GM21825 (cell line): ENCODE measurements around the gene SLC16A2.
"Not testable (repeated sequence)": the region's sequence is repeated elsewhere in the genome, so short reads cannot be mapped to it uniquely, and the experiment has no call there.

Source experiments
- ATAC-seq: cut with Tn5 transposase; IDR thresholded peaks from one replicate; pipeline ENCODE4 v1.9.1; 2021; ENCODE audit warnings: mild to moderate bottlenecking, moderate library complexity; ENCODE audit not compliant: unreplicated experiment

SLC16A2 gene

DNA sequence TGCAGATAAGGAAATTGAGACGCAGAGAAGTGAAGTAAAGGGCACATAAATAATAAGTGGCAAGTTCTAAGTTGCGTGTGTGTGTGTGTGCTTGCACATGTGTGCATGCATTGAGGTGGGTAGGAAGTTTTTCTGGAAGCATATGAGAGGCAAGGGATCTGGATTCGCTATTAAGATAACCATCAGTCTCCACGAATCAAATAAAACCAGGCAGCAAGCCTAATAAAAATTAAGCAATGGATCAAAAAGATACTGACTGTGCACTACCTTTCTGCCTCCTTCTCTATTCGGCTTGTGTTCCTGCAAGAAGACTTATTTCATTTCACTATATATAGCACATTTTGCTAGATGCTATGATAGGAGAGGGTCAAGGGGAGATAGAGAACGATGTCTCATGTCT is 23.8 kb downstream of the SLC16A2 start:
- no peak for ATAC-seq

DNA sequence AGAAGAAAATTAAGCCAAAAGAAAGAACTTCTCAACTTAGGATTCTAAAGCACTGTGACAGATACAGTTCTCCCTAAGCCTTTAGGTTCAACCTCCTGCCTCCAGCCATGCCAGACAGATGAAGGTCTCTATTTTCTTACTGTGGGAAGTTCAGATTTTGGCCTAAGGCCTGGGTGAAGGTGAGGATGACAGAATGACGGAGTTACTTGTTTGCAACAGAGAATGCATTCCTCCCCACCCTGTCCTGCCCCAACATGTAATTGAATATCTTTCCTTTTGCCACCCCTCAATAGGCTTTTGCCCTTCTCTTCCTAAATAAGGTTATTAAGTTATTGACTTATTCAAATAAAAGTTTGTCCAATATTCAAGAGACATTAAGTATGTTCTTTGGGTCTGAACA is 25.6 kb downstream of the SLC16A2 start:
- ATAC-seq = no peak

- ATAC-seq = no peak
Observed at GRCh38 chrX:74448669-74449068, 27.4 kb downstream of the SLC16A2 start.

GRCh38 chrX:74449322-74449936 is 28.1 kb downstream of the SLC16A2 start:
- no peak for ATAC-seq

- no peak for ATAC-seq
Observed at GRCh38 chrX:74449937-74450330, 28.6 kb downstream of the SLC16A2 start.

DNA sequence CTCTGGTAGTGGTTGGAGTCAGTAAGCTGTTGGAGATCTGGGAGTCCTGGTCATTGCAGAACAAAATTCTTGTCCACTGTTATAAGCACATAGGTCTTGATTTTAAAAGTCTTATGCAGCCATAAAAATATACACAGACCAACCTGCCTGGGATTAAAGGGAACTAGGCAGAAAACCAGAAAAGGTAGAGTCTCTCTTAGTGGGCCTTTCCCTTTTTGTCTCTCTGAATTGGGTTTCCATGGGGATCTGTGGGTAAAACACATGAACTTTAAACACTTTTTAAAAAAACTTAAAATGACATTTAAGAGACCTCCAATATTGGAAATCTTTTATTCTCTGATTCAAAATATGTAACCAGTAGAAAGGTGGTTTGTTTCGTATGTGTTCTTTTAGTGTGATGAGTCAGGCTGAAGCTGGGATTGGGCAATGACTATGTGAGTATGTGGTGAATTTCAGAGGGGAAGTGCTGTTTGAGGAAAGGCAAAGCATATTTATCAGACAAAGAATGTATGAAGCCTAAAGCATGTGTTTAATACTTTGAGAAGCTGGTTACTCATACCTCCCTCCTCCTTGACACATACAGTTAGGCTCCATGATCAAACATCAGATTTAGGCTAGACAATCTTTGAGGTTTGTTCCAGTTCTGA is 29.6 kb downstream of the SLC16A2 start:
- ATAC-seq = no peak

DNA sequence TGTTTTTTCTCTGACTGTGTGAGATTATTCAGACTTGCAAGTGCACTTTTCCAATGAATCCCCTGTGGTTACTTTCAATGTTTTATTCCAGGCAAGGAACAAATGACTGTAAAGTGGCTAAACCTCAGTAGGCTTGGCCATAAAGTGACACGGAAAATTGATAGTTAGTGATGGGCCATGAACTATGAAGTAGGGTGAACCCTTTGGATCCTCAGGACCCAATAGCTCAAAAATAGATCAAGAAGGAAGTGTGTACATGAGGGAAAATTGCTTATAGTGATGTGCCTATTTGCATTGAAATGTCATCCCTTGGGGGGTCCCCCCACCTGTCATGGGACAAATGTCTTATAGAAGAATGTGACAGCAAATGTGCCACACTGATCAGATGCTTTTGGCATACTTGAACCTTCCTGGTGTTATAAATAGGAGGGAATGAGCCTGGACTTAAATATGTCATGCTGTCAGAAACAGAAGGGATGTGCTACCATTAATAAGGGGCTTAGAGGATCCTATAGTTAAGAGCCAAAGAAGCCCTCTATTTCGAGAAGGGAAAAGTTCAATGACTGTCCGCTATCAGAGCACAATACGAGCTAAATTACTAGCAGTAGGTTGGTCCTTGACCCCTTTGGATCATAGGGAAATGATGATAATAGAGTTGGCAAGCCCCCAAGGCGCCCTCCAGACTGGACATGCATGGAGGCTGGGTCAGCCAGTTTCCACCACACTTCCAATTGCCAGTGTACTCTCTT is 30.3 kb downstream of the SLC16A2 start:
- no peak for ATAC-seq

DNA sequence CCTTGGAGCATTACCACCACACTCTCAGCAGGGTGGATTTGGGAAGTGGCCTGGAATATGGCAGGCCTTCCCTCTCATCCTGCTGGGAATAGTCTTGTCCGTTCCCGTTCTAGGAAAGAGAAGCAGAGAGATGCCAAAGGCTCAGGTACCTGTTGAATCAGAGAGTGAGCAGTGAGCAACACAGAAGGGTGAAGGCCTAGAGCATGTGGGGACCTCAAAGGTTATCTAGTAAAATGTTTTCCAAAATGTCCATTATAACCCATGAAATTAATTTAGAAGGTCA is 30.8 kb downstream of the SLC16A2 start:
- ATAC-seq = no peak

GRCh38 chrX:74453178-74453577 is 31.9 kb downstream of the SLC16A2 start:
- ATAC-seq = no peak

DNA sequence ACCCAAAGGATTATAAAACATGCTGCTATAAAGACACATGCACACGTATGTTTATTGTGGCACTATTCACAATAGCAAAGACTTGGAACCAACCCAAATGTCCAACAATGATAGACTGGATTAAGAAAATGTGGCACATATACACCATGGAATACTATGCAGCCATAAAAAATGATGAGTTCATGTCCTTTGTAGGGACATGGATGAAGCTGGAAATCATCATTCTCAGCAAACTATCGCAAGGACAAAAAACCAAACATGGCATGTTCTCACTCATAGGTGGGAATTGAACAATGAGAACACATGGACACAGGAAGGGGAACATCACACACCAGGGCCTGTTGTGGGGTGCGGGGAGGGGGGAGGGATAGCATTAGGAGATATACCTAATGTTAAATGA is 32.9 kb downstream of the SLC16A2 start:
- not testable (repeated sequence) for ATAC-seq

DNA sequence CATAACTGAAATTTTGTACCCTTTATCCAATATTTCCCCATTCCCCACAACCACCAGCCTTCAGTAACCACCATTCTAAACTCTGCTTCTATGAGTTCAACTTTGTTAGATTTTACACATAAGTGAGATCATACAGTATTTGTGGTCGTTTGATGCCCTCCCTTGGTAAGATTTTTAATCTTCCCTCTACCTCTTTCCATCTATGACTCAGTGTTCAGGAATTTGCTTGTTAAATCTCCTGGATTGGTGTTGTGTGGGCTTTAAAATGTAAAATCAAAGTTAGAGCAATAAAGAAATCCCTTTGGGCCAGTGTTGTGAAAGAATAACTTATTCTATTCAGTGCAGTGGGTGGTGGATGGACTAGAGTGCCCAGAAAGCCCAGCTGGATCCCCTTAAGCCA is 37.4 kb downstream of the SLC16A2 start:
- ATAC-seq = no peak

DNA sequence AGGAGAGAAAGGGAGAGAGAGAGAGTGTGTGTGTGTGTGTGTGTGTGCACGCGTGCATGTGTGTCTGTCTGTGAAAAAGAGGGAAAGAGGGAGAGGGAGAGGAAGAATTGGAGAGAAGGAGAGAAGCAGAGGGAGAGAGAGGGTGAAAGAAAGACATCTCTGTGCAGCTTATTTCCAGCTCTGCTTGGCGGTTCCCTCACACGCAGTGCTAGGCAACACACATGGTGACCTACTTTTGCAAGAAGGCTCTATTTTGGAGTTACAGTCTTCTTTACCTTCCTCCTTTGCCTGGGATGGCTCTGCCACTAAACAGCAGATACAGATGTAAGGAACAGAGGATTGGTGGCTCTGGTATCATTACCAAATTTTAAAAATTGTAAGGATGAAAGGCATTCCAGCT is 40.1 kb downstream of the SLC16A2 start:
- no peak for ATAC-seq

GRCh38 chrX:74464722-74465121 is 43.4 kb downstream of the SLC16A2 start:
- no peak for ATAC-seq

GRCh38 chrX:74465424-74465823 is 44.1 kb downstream of the SLC16A2 start:
- ATAC-seq = no peak

DNA sequence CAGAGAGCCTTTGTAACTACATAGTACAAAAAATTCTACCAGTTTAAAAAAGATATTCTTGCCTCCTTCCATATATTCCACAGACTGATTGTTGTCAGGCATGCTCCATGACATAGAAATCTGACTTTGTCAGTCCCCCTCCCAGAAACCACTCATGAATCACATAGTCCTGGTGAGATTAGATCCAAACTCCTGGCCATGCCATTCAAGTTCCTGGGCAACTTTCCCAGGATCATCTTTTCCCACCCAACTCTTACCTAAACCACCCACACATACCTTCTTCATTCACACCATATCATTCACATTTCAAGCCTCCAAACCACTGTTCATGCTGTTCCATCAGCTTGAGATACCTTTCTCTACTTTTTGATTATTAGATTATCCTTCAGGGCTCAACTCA is 46.4 kb downstream of the SLC16A2 start:
- ATAC-seq = no peak

GRCh38 chrX:74473116-74473515 is 51.8 kb downstream of the SLC16A2 start:
- not testable (repeated sequence) for ATAC-seq

DNA sequence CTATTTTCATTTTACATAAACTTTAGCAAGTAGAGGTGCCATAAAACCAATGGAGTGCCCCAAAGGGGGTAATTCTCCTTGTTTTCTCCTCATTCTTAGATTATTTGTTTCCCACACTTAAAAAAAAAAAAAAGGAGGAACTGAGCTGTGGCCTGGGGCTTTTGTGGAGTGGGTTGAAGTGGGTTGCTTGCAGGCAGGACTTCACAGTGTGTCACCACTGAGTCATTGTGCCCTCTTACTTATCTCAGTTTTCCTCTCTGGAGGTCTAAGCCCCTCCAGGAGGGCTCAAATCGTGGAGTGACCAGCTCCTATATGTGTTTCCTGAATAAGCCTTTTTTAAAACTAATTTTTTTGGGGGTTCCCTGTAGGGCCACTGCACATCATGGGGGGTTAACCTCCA is 69.0 kb downstream of the SLC16A2 start:
- no peak for ATAC-seq

DNA sequence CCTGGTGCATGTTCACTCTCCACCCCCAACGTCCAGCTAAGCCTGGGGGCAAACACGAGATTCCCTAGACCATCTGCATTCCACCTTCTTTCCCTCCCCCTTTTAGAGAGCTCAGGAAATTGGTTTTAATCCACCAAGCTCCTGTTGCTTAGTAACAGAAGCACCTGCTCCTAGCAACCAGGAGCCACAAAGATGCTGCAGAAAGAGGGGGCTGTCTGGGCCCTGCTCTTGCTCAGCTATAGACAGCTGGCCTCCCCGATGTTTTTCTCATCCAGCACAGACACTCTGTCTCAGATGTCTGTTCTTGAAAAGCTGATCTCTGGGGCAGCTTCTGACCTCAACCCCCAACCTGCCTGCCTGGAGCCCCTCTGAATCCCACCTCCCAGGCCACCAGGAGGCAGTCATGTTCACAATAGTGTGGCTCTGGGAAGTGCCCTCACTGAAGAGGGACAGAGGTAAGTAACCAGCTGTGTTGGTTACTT is 71.5 kb downstream of the SLC16A2 start:
- no peak for ATAC-seq

- no peak for ATAC-seq
Observed at GRCh38 chrX:74493806-74494205, 72.5 kb downstream of the SLC16A2 start.

- ATAC-seq = no peak
Observed at GRCh38 chrX:74498924-74499323, 77.6 kb downstream of the SLC16A2 start.

DNA sequence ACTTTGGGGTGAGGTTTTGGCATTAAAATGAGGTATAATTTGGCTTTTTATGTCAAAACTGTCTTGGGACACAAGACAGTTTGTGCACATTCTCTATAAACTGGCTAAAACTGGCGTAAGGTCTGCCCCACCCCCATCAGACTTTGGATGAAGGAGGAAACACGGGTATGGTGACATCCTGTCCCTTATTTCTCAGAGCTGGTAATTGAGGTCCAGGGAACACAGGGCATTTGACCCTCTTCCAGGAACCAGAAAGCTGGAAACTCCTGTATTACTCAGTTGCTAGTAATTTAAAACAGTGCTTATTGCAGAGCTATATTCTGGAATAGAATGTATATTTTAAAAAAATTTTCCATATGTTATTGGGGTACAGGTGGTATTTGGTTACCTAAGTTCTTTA is 78.8 kb downstream of the SLC16A2 start:
- ATAC-seq = no peak

DNA sequence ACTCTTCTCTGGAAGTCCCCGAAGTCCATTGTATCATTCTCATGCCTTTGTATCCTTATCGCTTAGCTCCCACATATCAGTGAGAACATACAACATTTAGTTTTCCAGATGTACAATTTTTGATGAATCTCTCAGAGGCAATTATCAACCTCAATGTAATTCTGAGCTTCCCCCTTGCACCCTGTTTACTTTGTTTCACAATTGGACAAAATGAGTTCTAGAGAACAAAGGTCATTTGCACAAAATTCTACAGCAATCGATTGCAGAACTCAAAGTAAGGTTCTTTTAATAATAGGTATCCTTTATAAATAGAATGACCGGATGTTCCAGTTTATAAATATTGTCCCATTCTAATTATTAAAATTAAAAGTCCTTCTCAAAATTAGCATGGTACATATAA is 79.3 kb downstream of the SLC16A2 start:
- ATAC-seq = no peak
